GM20000 (cell line): Measurements from ENCODE around the gene LIME1.
A peak's percentile ranks its signal among the peaks of the same experiment; 100 is the strongest.

Source experiments
- DNase-seq: peaks from one replicate; pipeline ENCODE4 v3.0.0; 2012; ENCODE audit warnings: low spot score
- CTCF ChIP-seq: IDR thresholded peaks from 2 replicates; pipeline ENCODE4 v1.5.1; 2012; ENCODE audit warnings: mild to moderate bottlenecking, control low read depth; ENCODE audit errors: extremely low read depth, missing control alignments

LIME1 gene

GRCh38 chr20:63739130-63740069 lies 2.9 kb downstream of the LIME1 start, which contains the start of gene SLC2A4RG:
Gene SLC2A4RG, plus strand, starts transcription at chr20:63739776. Its CDS starts 137 bp downstream, at chr20:63739913.
- no peak for TF ChIP-seq CTCF
- DNase-seq: peak; percentile 99

- peak; percentile 85 for DNase-seq
- no peak for TF ChIP-seq CTCF
Observed at GRCh38 chr20:63740070-63740626, 3.7 kb downstream of the LIME1 start.

GRCh38 chr20:63740627-63741353 lies 4.3 kb downstream of the LIME1 start:
- no peak for TF ChIP-seq CTCF
- DNase-seq: peak; percentile 86

- DNase-seq: no peak
- TF ChIP-seq CTCF: no peak
Observed at GRCh38 chr20:63741354-63741675, 4.9 kb downstream of the LIME1 start.

GRCh38 chr20:63741676-63742380 lies 5.4 kb downstream of the LIME1 start:
- peak; percentile 38 for DNase-seq
- no peak for TF ChIP-seq CTCF

- peak; percentile 29 for DNase-seq
- no peak for TF ChIP-seq CTCF
Observed at GRCh38 chr20:63742381-63743024, 6.0 kb downstream of the LIME1 start.
